ENCODE measurements around the gene KCNS3.

Gene KCNS3

GRCh38 chr2:17975401-17975800 is 96.9 kb downstream of the KCNS3 start:
- Histone ChIP-seq H3K9ac (ENCODE audit: low read depth, low read length) (no peak overlapping the region), H3K4me1 (ENCODE audit: insufficient read depth, low read length) (no peaks in the 10 kb centered on the region), H3K9me3 (ENCODE audit: control insufficient read depth, insufficient read depth, low read length) (no peaks in the 10 kb centered on the region), H3K36me3 (ENCODE audit: insufficient read depth, low read length) (no peaks in the 10 kb centered on the region)

GRCh38 chr2:17976871-17977746 is 98.6 kb downstream of the KCNS3 start:
- no peak overlapping the region for H3K9ac ChIP-seq (ENCODE audit: low read depth, low read length)
- H3K36me3 ChIP-seq (ENCODE audit: insufficient read depth, low read length): no peaks in the 10 kb centered on the region
- H3K4me1 ChIP-seq (ENCODE audit: insufficient read depth, low read length): no peaks in the 10 kb centered on the region
- H3K9me3 ChIP-seq (ENCODE audit: control insufficient read depth, insufficient read depth, low read length): no peaks in the 10 kb centered on the region

- no peaks in the 10 kb centered on the region for H3K36me3 ChIP-seq (ENCODE audit: insufficient read depth, low read length)
- H3K9me3 ChIP-seq (ENCODE audit: control insufficient read depth, insufficient read depth, low read length): no peaks in the 10 kb centered on the region
- H3K9ac ChIP-seq (ENCODE audit: low read depth, low read length): no peak overlapping the region
- no peaks in the 10 kb centered on the region for H3K4me1 ChIP-seq (ENCODE audit: insufficient read depth, low read length)
These were observed 101.2 kb downstream of the KCNS3 start for GRCh38 chr2:17979707-17980106.

GRCh38 chr2:17981936-17982335 is 103.5 kb downstream of the KCNS3 start:
- H3K4me1 ChIP-seq (ENCODE audit: insufficient read depth, low read length): no peaks in the 10 kb centered on the region
- no peaks in the 10 kb centered on the region for H3K36me3 ChIP-seq (ENCODE audit: insufficient read depth, low read length)

More at GRCh38 chr2:17981936-17982335, 103.5 kb downstream of the KCNS3 start:
- H3K9me3 ChIP-seq (ENCODE audit: control insufficient read depth, insufficient read depth, low read length): no peaks in the 10 kb centered on the region
- no peak overlapping the region for H3K9ac ChIP-seq (ENCODE audit: low read depth, low read length)

All from ES-I3 (cell line).